ENCODE data around the gene ADAMTSL1. TPM values are rescaled to one million over a fixed set of nuclear protein-coding genes. Genes with fewer than 3 reads are reported as not detected.
A peak's percentile ranks its signal among the peaks of the same experiment; 100 is the strongest.

The ADAMTSL1 gene
- total and polyA plus RNA-seq, 12 donors, result 0.37 to 5.2 (median 1.9) TPM

GRCh38 chr9:18775930-18776329 lies 302.0 kb downstream of the ADAMTSL1 start:
- no peaks in the 10 kb centered on the region for H3K9me3 ChIP-seq
- DNase-seq (no peak), ATAC-seq (no peak)
- no peak overlapping the region for H3K4me3 ChIP-seq
- no peaks in the 10 kb centered on the region for H3K27me3 ChIP-seq
- no peak overlapping the region for H3K27ac ChIP-seq
- peaks cover 0 to 35% (median 13%) of the 10 kb centered on the region in 9 donors for H3K4me1 ChIP-seq
- intact Hi-C loops (cut with DNase I), result no loop called here
- no peak for TF ChIP-seq CTCF (IDR thresholded peaks at IDR 0.05)
- WGBS, 2 donors, result 83 to 84% methylated on average over 6 of the region's 6 CpGs
- H3K36me3 ChIP-seq, result peaks cover 0 to 10% (median 0%) of the 10 kb centered on the region in 9 donors

GRCh38 chr9:18776836-18777820 lies 303.2 kb downstream of the ADAMTSL1 start:
- intact Hi-C loops (cut with DNase I), result no loop called here
- Histone ChIP-seq H3K27ac (no peak overlapping the region), H3K4me1 (peaks cover 0 to 23% (median 9%) of the 10 kb centered on the region in 9 donors), H3K9me3 (no peaks in the 10 kb centered on the region), H3K4me3 (no peak overlapping the region), H3K36me3 (peaks cover 0 to 10% (median 0%) of the 10 kb centered on the region in 9 donors), H3K27me3 (no peaks in the 10 kb centered on the region)
- no peak for TF ChIP-seq CTCF (IDR thresholded peaks at IDR 0.05)
- DNase-seq (peak in 1 of 2 donors; percentile 15), ATAC-seq (peak in 1 of 8 donors; percentile 61)
- WGBS, 2 donors, result 97 to 98% methylated on average over 73 of the region's 73 CpGs

GRCh38 chr9:18778147-18778546 lies 304.2 kb downstream of the ADAMTSL1 start:
- TF ChIP-seq CTCF (IDR thresholded peaks at IDR 0.05), result no peak
- DNase-seq (no peak), ATAC-seq (no peak)

GRCh38 chr9:18778846-18779245 lies 304.9 kb downstream of the ADAMTSL1 start:
- H3K36me3 ChIP-seq, result peaks cover 0 to 10% (median 0%) of the 10 kb centered on the region in 9 donors
- H3K27ac ChIP-seq, result peak overlapping the region in 2 of 10 donors; percentile 11 to 18
- ATAC-seq (no peak), DNase-seq (no peak)
- 56 to 60% methylated on average over 2 of the region's 2 CpGs for WGBS, 2 donors
- no peak for TF ChIP-seq CTCF (IDR thresholded peaks at IDR 0.05)
- H3K4me3 ChIP-seq, result no peak overlapping the region
- intact Hi-C loops (cut with DNase I), result no loop called here
- H3K27me3 ChIP-seq, result no peaks in the 10 kb centered on the region
- no peaks in the 10 kb centered on the region for H3K9me3 ChIP-seq
- H3K4me1 ChIP-seq, result peaks cover 0 to 19% (median 4%) of the 10 kb centered on the region in 9 donors

More at GRCh38 chr9:18778147-18778546, 304.2 kb downstream of the ADAMTSL1 start:
- H3K4me3 ChIP-seq, result no peak overlapping the region
- H3K27me3 ChIP-seq, result no peaks in the 10 kb centered on the region
- peaks cover 0 to 16% (median 4%) of the 10 kb centered on the region in 9 donors for H3K4me1 ChIP-seq
- intact Hi-C loops (cut with DNase I), result no loop called here
- H3K36me3 ChIP-seq, result peaks cover 0 to 10% (median 0%) of the 10 kb centered on the region in 9 donors
- 62 to 68% methylated on average over 2 of the region's 2 CpGs for WGBS, 2 donors
- peak overlapping the region in 1 of 10 donors; percentile 18 for H3K27ac ChIP-seq
- no peaks in the 10 kb centered on the region for H3K9me3 ChIP-seq
